GM23248 (cell line): ENCODE measurements around the gene MAPK8IP2. TPM values are rescaled to one million over a fixed set of nuclear protein-coding genes. Genes with fewer than 3 reads are reported as not detected.

Experiments
- DNase-seq: peaks from one replicate; pipeline ENCODE4 v3.0.0-alpha.2; 2015
- H2AFZ ChIP-seq: fragments of 200-600 bp; sonication (generic); 2 replicates; pipeline ENCODE4 v1.6.1; 2016; ENCODE audit warnings: antibody characterized with exemption
- H3F3A ChIP-seq: fragments of 200-600 bp; sonication (generic); 2 replicates; pipeline ENCODE4 v1.6.1; 2016; ENCODE audit warnings: mild to moderate bottlenecking, antibody characterized with exemption, mixed run types; ENCODE audit not compliant: insufficient read depth
- H3K27ac ChIP-seq: fragments of 200-600 bp; sonication (generic); 2 replicates; pipeline ENCODE4 v1.5.1; 2016; ENCODE audit warnings: mild to moderate bottlenecking
- H3K27me3 ChIP-seq: fragments of 200-600 bp; sonication (generic); replicated peaks from 2 replicates; pipeline ENCODE4 v1.6.1; 2016; ENCODE audit warnings: mild to moderate bottlenecking; ENCODE audit not compliant: insufficient read depth
- H3K36me3 ChIP-seq: fragments of 200-600 bp; sonication (generic); 2 replicates; pipeline ENCODE4 v1.6.1; 2016; ENCODE audit warnings: low read depth, mild to moderate bottlenecking
- H3K4me1 ChIP-seq: fragments of 200-600 bp; sonication (generic); 2 replicates; pipeline ENCODE4 v1.6.1; 2016; ENCODE audit warnings: mild to moderate bottlenecking; ENCODE audit not compliant: insufficient read depth
- H3K4me2 ChIP-seq: fragments of 200-600 bp; sonication (generic); one replicate; pipeline ENCODE4 v1.6.1; 2016; ENCODE audit warnings: mild to moderate bottlenecking; ENCODE audit not compliant: unreplicated experiment
- H3K4me3 ChIP-seq: fragments of 200-600 bp; sonication (generic); 2 replicates; pipeline ENCODE4 v1.5.1; 2016; ENCODE audit warnings: mild to moderate bottlenecking
- H3K79me2 ChIP-seq: fragments of 200-600 bp; sonication (generic); 2 replicates; pipeline ENCODE4 v1.6.1; 2016; ENCODE audit warnings: mild to moderate bottlenecking; ENCODE audit not compliant: insufficient read depth
- H3K9ac ChIP-seq: fragments of 200-600 bp; sonication (generic); 2 replicates; pipeline ENCODE4 v1.6.1; 2016; ENCODE audit warnings: mild to moderate bottlenecking
- H3K9me2 ChIP-seq: fragments of 200-600 bp; sonication (generic); 2 replicates; pipeline ENCODE4 v1.6.1; 2016; ENCODE audit warnings: mixed run types, mild to moderate bottlenecking, moderate library complexity; ENCODE audit not compliant: insufficient read depth
- H3K9me3 ChIP-seq: fragments of 200-600 bp; sonication (generic); one replicate; pipeline ENCODE4 v1.6.1; 2017; ENCODE audit warnings: low read depth
- H4K20me1 ChIP-seq: fragments of 200-600 bp; sonication (generic); 2 replicates; pipeline ENCODE4 v1.6.0; 2016; ENCODE audit not compliant: insufficient read depth
- EZH2 ChIP-seq: fragments of 200-600 bp; sonication (generic); IDR thresholded peaks from 2 replicates; pipeline ENCODE4 v1.6.1; 2018; ENCODE audit warnings: antibody characterized with exemption, mild to moderate bottlenecking; ENCODE audit not compliant: insufficient read depth, poor library complexity, severe bottlenecking
- EZH2phosphoT487 ChIP-seq: fragments of 200-600 bp; sonication (generic); IDR thresholded peaks from 2 replicates; pipeline ENCODE4 v1.6.1; 2018; ENCODE audit warnings: antibody characterized with exemption, moderate library complexity, mild to moderate bottlenecking, low read depth; ENCODE audit not compliant: insufficient read depth
- WGBS, 2 experiments: methylation state at CpG; one replicate each; pipeline ENCODE4 v1.1.6; 2015 to 2017; ENCODE audit warnings: low lambda C conversion rate in 2 of 2, low coverage in 1 of 2; ENCODE audit errors: missing lambda C conversion rate in 2 of 2; 5-methylcytosine and 5-hydroxymethylcytosine counted together
- in situ Hi-C: fragments of 300-500 bp; cut with MboI; formaldehyde crosslinking; loops from 2 replicates; pipeline ENCODE4 v1.15.0; 2020
- polyA plus RNA-seq: library from polyadenylated mRNA; unstranded; fragments of >200 nt; fragmentation: Nextera tagmentation; extraction: Ambion mirVana; gene quantifications from 2 replicates; pipeline ENCODE4 v1.2.1, GENCODE V29; 2016
- total RNA-seq: library from RNA; depleted of rRNA; stranded (reverse); fragments of >200 nt; shearing (Covaris generic); gene quantifications from 2 replicates; pipeline ENCODE4 v1.2.3, GENCODE V29; 2014

MAPK8IP2 gene
- total and polyA plus RNA-seq, 2 experiments from 2014 or later: 0.06 TPM; not detected in 1

DNA sequence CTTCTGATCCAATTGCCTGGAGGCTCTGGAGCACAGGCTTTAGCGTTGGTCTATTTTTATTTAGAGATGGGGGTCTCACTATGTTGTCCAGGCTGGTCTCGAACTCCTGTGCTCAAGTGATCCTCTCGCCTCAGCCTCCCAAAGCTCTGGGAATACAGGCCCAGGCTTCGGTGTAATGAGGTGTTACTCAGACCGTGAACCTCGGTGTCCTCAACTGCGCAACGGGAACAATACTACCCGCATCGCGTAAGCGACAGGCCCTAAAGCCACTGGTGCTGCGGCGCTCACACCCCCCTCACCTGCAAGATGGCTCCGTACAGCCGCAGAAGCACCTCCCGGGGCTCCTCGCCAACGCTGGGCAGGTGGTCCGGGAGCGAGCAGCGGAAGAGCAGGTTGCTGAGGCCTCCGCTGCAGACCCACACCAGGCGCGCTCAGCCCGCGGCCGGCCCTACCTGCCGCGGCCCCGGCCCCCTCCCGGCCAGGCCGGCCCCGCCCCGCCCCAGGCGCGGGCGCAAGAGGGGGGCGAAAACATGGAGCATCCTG, 18.6 kb upstream of the MAPK8IP2 start:
- H3K4me2 ChIP-seq: peak overlapping the region; percentile 74
- H3K4me1 ChIP-seq: peaks cover 22% of the 10 kb centered on the region
- peaks cover 10% of the 10 kb centered on the region for H3K79me2 ChIP-seq
- no peaks in the 10 kb centered on the region for H3K36me3 ChIP-seq
- in situ Hi-C loops: no loop called here
- peak; percentile 55 for DNase-seq
- H3K27me3 ChIP-seq: no peaks in the 10 kb centered on the region
- H3K27ac ChIP-seq: peak overlapping the region; percentile 86
- H4K20me1 ChIP-seq: no peaks in the 10 kb centered on the region
- H3F3A ChIP-seq: no peaks in the 10 kb centered on the region
- 11 to 13% methylated on average over 24 to 31 of the region's 39 CpGs for WGBS, 2 experiments
- TF ChIP-seq EZH2: no peak
- TF ChIP-seq EZH2phosphoT487: no peak
- peak overlapping the region; percentile 85 for H3K4me3 ChIP-seq
- H3K9me3 ChIP-seq: no peaks in the 10 kb centered on the region
- no peaks in the 10 kb centered on the region for H3K9me2 ChIP-seq
- peak overlapping the region; percentile 96 for H3K9ac ChIP-seq
- peak overlapping the region; percentile 85 for H2AFZ ChIP-seq

GRCh38 chr22:50582493-50583293, 17.9 kb upstream of the MAPK8IP2 start, which contains the start of gene CHKB:
Gene CHKB, minus strand, starts transcription at chr22:50582849. Its CDS starts 68 bp downstream, at chr22:50582781.
- H3K9me2 ChIP-seq: no peaks in the 10 kb centered on the region
- TF ChIP-seq EZH2: no peak
- TF ChIP-seq EZH2phosphoT487: no peak
- no peaks in the 10 kb centered on the region for H4K20me1 ChIP-seq
- H3K4me2 ChIP-seq: peak within 1 kb of the TSS; percentile 84
- peak within 1 kb of the TSS; percentile 96 for H3K9ac ChIP-seq
- H3K79me2 ChIP-seq: peaks cover 10% of the 10 kb centered on the region
- peak within 1 kb of the TSS; percentile 86 for H3K27ac ChIP-seq
- peaks cover 22% of the 10 kb centered on the region for H3K4me1 ChIP-seq
- H2AFZ ChIP-seq: peak within 1 kb of the TSS; percentile 85
- peak; percentile 100 for DNase-seq
- peak within 1 kb of the TSS; percentile 85 for H3K4me3 ChIP-seq
- WGBS, 2 experiments: 0% methylated on average over 63 to 67 of the region's 96 CpGs
- H3F3A ChIP-seq: no peaks in the 10 kb centered on the region
- H3K36me3 ChIP-seq: no peaks in the 10 kb centered on the region
- no peaks in the 10 kb centered on the region for H3K27me3 ChIP-seq
- no peaks in the 10 kb centered on the region for H3K9me3 ChIP-seq
- in situ Hi-C loops: no loop called here

GRCh38 chr22:50583294-50583861, 17.2 kb upstream of the MAPK8IP2 start:
- H4K20me1 ChIP-seq: no peaks in the 10 kb centered on the region
- H3K4me3 ChIP-seq: peak overlapping the region; percentile 85
- peaks cover 10% of the 10 kb centered on the region for H3K79me2 ChIP-seq
- H3K9me2 ChIP-seq: no peaks in the 10 kb centered on the region
- H3K4me2 ChIP-seq: peak overlapping the region; percentile 84
- DNase-seq: peak; percentile 27
- in situ Hi-C loops: no loop called here
- peak overlapping the region; percentile 96 for H3K9ac ChIP-seq
- H3K36me3 ChIP-seq: no peaks in the 10 kb centered on the region
- H3F3A ChIP-seq: no peaks in the 10 kb centered on the region
- H3K4me1 ChIP-seq: peaks cover 18% of the 10 kb centered on the region
- no peaks in the 10 kb centered on the region for H3K9me3 ChIP-seq
- H2AFZ ChIP-seq: peak overlapping the region; percentile 73
- H3K27me3 ChIP-seq: no peaks in the 10 kb centered on the region
- WGBS, 2 experiments: 5% methylated on average over 30 to 37 of the region's 37 CpGs
- TF ChIP-seq EZH2 (no peak), EZH2phosphoT487 (no peak)
- peak overlapping the region; percentile 16; the same call in 1 of the 2 replicates for H3K27ac ChIP-seq
